Keratinocyte (primary cell): ENCODE data around the gene YTHDC1. TPM values are rescaled to one million over a fixed set of nuclear protein-coding genes. Genes with fewer than 3 reads are reported as not detected.

Source experiments
- DNase-seq: peaks from one replicate; pipeline ENCODE4 v3.0.0-alpha.2; 2011; ENCODE audit warnings: low read depth, missing footprints, low spot score
- FAIRE-seq: peaks from 2 replicates; lab custom pipeline; 2011; peaks lifted over from hg19 to GRCh38; lab: Jason Lieb, UNC
- H2AFZ ChIP-seq: 2 replicates; pipeline ENCODE4 v1.6.0; 2012; ENCODE audit warnings: low read length, control low read depth, inconsistent platforms; ENCODE audit not compliant: control insufficient read depth
- H3K27ac ChIP-seq: 2 replicates; pipeline ENCODE4 v1.5.1; 2011; ENCODE audit warnings: low read length; ENCODE audit not compliant: control insufficient read depth, insufficient read depth
- H3K27me3 ChIP-seq: 3 replicates; pipeline ENCODE4 v1.6.0; 2011; ENCODE audit warnings: low read length; ENCODE audit not compliant: control insufficient read depth, insufficient read depth; ENCODE audit errors: extremely low read depth
- H3K36me3 ChIP-seq, 2 experiments: 2 replicates in 1 of 2; 3 replicates in 1 of 2; pipeline ENCODE4 v1.5.1; 2011; ENCODE audit warnings: low read length in 2 of 2, mild to moderate bottlenecking in 1 of 2; ENCODE audit not compliant: control insufficient read depth in 2 of 2, insufficient read depth in 2 of 2; ENCODE audit errors: extremely low read depth in 1 of 2
- H3K4me1 ChIP-seq: 3 replicates; pipeline ENCODE4 v1.5.1; 2011; ENCODE audit warnings: low read length; ENCODE audit not compliant: control insufficient read depth, insufficient read depth; ENCODE audit errors: extremely low read depth
- H3K4me2 ChIP-seq: 3 replicates; pipeline ENCODE4 v1.6.0; 2011; ENCODE audit warnings: low read depth, low read length; ENCODE audit not compliant: control insufficient read depth, insufficient read depth; ENCODE audit errors: extremely low read depth
- H3K4me3 ChIP-seq, 3 experiments: fragments of 200-600 bp in 1 of 3; sonication (generic) in 1 of 3; 2 replicates in 2 of 3; 3 replicates in 1 of 3; pipeline ENCODE4 v1.5.1; 2011 to 2016; ENCODE audit warnings: low read length in 3 of 3, mild to moderate bottlenecking in 3 of 3, control low read depth in 2 of 3, inconsistent platforms in 1 of 3, low read depth in 1 of 3, mixed read lengths in 1 of 3, mixed run types in 1 of 3, moderate library complexity in 1 of 3; ENCODE audit not compliant: control insufficient read depth in 2 of 3, insufficient read depth in 2 of 3; ENCODE audit errors: extremely low read depth in 1 of 3
- H3K79me2 ChIP-seq: 2 replicates; pipeline ENCODE4 v1.6.0; 2012; ENCODE audit warnings: low read length; ENCODE audit not compliant: control insufficient read depth, insufficient read depth
- H3K9ac ChIP-seq: 3 replicates; pipeline ENCODE4 v1.6.0; 2011; ENCODE audit warnings: low read length; ENCODE audit not compliant: control insufficient read depth, insufficient read depth; ENCODE audit errors: extremely low read depth
- H3K9me1 ChIP-seq: 3 replicates; pipeline ENCODE4 v1.6.0; 2011; ENCODE audit warnings: low read length; ENCODE audit not compliant: control insufficient read depth, insufficient read depth; ENCODE audit errors: extremely low read depth
- H3K9me3 ChIP-seq: 2 replicates; pipeline ENCODE4 v1.5.1; 2012; ENCODE audit warnings: low read depth, low read length; ENCODE audit not compliant: control insufficient read depth
- H4K20me1 ChIP-seq: 3 replicates; pipeline ENCODE4 v1.6.0; 2011; ENCODE audit warnings: low read length; ENCODE audit not compliant: control insufficient read depth, insufficient read depth; ENCODE audit errors: extremely low read depth
- EZH2 ChIP-seq: IDR thresholded peaks from one replicate; pipeline ENCODE4 v1.6.1; 2012; ENCODE audit warnings: inconsistent platforms, mild to moderate bottlenecking, low read length, moderate library complexity
- dilution Hi-C: fragments of 300-500 bp; cut with MboI; formaldehyde crosslinking; loops from one replicate; pipeline ENCODE4 v1.7.0; 2020; ENCODE audit warnings: low sequenced_read_pairs; ENCODE audit not compliant: extremely low pct_ligation_motif_present
- polyA plus RNA-seq, 5 experiments: library from polyadenylated mRNA; depleted of rRNA in 3 of 5; stranded (reverse) in 3 of 5; stranded (forward) in 1 of 5; unstranded in 1 of 5; fragments of >200 nt; gene quantifications; 1 replicate in 1 of 5; 2 replicates in 3 of 5; 3 replicates in 1 of 5; pipeline versions ENCODE4 v1.2.1 to v1.2.3, GENCODE V29; 2011 to 2012; ENCODE audit warnings: missing spikeins in 2 of 5, low read depth in 1 of 5, low replicate concordance in 1 of 5
- small RNA-seq, 3 experiments: library from RNA; depleted of rRNA; stranded (forward); fragments of <200 nt; gene quantifications; one replicate each; pipeline ENCODE3, GENCODE V24; 2012; ENCODE audit warnings: low read depth in 3 of 3, low replicate concordance in 1 of 3; ENCODE audit not compliant: insufficient read length in 3 of 3
- TF ChIP-seq, protein P1 (sequence below), 3 experiments: IDR thresholded peaks in 1 of 3; conservative IDR thresholded peaks in 1 of 3; optimal IDR thresholded peaks in 1 of 3; 2 replicates in 2 of 3; 3 replicates in 1 of 3; pipeline versions ENCODE3 to v1.5.1; 2011; ENCODE audit warnings: low read length in 3 of 3, mild to moderate bottlenecking in 3 of 3, moderate library complexity in 2 of 3, control low read depth in 1 of 3, inconsistent platforms in 1 of 3; ENCODE audit not compliant: insufficient read depth in 2 of 3; ENCODE audit errors: extremely low read depth in 1 of 3

YTHDC1 gene
- polyA plus RNA-seq, 1 donor (not counting 4 experiments of a cell fraction or from before 2014, with no cell fraction given), result 74.2 TPM

DNA sequence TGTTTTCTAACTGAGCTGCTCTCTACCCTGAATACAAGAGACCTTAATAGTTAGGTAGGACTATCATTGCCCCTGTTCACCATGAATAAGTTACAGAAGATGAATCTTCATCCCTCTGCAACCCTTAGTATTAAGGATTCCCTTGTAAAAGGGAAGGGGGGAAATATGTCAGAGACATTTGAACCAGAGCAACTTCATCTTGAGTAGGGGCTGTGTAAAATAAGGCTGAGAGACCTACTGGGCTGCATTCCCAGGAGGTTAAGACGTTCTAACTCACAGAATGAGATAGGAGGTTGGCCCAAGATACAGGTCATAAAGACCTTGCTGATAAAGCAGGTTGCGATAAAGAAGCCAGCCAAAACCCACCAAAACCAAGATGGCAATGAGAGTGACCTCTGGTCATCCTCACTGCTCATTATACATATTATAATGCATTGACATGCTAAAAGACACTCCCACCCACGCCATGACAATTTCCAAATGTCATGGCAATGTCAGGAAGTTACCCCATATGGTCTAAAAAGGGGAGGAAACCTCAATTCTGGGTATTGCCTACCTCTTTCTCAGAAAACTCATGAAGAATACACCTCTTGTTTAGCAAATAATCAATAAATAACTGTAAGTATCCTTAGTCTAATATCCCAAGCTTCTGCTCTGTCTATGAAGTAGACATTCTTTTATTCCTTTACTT lies 84.9 kb downstream of the YTHDC1 start:
- no peak for TF ChIP-seq EZH2
- TF ChIP-seq, protein P1, sequence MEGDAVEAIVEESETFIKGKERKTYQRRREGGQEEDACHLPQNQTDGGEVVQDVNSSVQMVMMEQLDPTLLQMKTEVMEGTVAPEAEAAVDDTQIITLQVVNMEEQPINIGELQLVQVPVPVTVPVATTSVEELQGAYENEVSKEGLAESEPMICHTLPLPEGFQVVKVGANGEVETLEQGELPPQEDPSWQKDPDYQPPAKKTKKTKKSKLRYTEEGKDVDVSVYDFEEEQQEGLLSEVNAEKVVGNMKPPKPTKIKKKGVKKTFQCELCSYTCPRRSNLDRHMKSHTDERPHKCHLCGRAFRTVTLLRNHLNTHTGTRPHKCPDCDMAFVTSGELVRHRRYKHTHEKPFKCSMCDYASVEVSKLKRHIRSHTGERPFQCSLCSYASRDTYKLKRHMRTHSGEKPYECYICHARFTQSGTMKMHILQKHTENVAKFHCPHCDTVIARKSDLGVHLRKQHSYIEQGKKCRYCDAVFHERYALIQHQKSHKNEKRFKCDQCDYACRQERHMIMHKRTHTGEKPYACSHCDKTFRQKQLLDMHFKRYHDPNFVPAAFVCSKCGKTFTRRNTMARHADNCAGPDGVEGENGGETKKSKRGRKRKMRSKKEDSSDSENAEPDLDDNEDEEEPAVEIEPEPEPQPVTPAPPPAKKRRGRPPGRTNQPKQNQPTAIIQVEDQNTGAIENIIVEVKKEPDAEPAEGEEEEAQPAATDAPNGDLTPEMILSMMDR (optimal IDR thresholded peaks at IDR 0.05 in 1 of 3, IDR thresholded peaks at IDR 0.05 in 1 of 3, conservative IDR thresholded peaks at IDR 0.05 in 1 of 3; ENCODE audit: extremely low read depth in 1 of 3, insufficient read depth in 2 of 3, low read length in 3 of 3), result no peak
- Histone ChIP-seq H3K79me2 (no peaks in the 10 kb centered on the region), H3K27me3 (no peaks in the 10 kb centered on the region), H4K20me1 (no peaks in the 10 kb centered on the region), H3K4me3 (no peak overlapping the region), H3K9me3 (no peaks in the 10 kb centered on the region), H3K9me1 (no peaks in the 10 kb centered on the region), H3K4me1 (peaks cover 3% of the 10 kb centered on the region), H2AFZ (no peak overlapping the region), H3K4me2 (no peak overlapping the region), H3K36me3 (no peaks in the 10 kb centered on the region), H3K9ac (no peak overlapping the region), H3K27ac (no peak overlapping the region)
- dilution Hi-C loops, result no loop called here
- DNase-seq, result no peak
- no peak for FAIRE-seq

Small RNA genes lying within 50 kb of the gene (small RNA-seq; reads per million reads assigned to genes)
- gene MT2P1, result 0 to 0.33 (median 0) reads per million in 3 experiments

Other genes with a start within 250 kb of the YTHDC1 start
- gene TMPRSS11F, start 220.2 kb downstream of the YTHDC1 start, polyA plus RNA-seq, result 0.56 to 3.1 TPM (median 1.2 TPM) in 3 replicates
- gene TMPRSS11B, start 104.4 kb downstream of the YTHDC1 start, polyA plus RNA-seq, result 0.35 to 2.0 TPM (median 0.58 TPM) in 3 replicates
- gene TMPRSS11E, start 97.4 kb upstream of the YTHDC1 start, polyA plus RNA-seq, result 1.6 to 2.3 TPM (median 2.0 TPM) in 3 replicates
- 0.05 TPM in 2 of 3 replicates, not detected in the other for gene UGT2B17, start 226.2 kb upstream of the YTHDC1 start, polyA plus RNA-seq